Endothelial cell of umbilical vein (primary cell): ENCODE results near the gene SLC10A7. TPM values are rescaled to one million over a fixed set of nuclear protein-coding genes. Genes with fewer than 3 reads are reported as not detected.

Source experiments
- BruUV-seq: library from RNA; stranded (reverse); fragments of 400-500 nt; replicated peaks from 2 replicates; lab custom pipeline; 2021; lab: Mats Ljungman, UMichigan
- CTCF ChIA-PET: fragments of 300-600, 350-600 bp; sonication (Branson Sonifier 250); formaldehyde crosslinking; loops from one replicate; lab custom pipeline; 2021; ENCODE audit warnings: antibody characterized with exemption, inconsistent platforms; lab: Charles Lee
- POLR2A ChIA-PET: fragments of 300-600, 350-600 bp; sonication (Branson Sonifier 250); formaldehyde crosslinking; loops from one replicate; lab custom pipeline; 2021; ENCODE audit warnings: antibody characterized with exemption, inconsistent platforms; lab: Charles Lee
- DNase-seq: peaks from one replicate; pipeline ENCODE4 v3.0.0-alpha.2; 2011; ENCODE audit warnings: low read depth, low spot score
- FAIRE-seq: peaks from 2 replicates; lab custom pipeline; 2011; peaks lifted over from hg19 to GRCh38; lab: Jason Lieb, UNC
- H2AFZ ChIP-seq: 2 replicates; pipeline ENCODE4 v1.6.0; 2012; ENCODE audit warnings: low read depth, low read length, control low read depth, inconsistent platforms
- H3K27ac ChIP-seq: 2 replicates; pipeline ENCODE4 v1.5.1; 2011; ENCODE audit warnings: low read depth, mild to moderate bottlenecking, control low read depth, low read length, moderate library complexity; ENCODE audit not compliant: insufficient read depth
- H3K27me3 ChIP-seq, 2 experiments: 2 replicates each; pipeline versions ENCODE4 v1.6.0 to v1.6.1; 2011; ENCODE audit warnings: low read length in 2 of 2, mixed read lengths in 1 of 2; ENCODE audit not compliant: control insufficient read depth in 2 of 2, insufficient read depth in 2 of 2
- H3K36me3 ChIP-seq, 2 experiments: 2 replicates in 1 of 2; 3 replicates in 1 of 2; pipeline ENCODE4 v1.5.1; 2011; ENCODE audit warnings: low read length in 2 of 2, mild to moderate bottlenecking in 1 of 2, moderate library complexity in 1 of 2; ENCODE audit not compliant: control insufficient read depth in 2 of 2, insufficient read depth in 2 of 2; ENCODE audit errors: extremely low read depth in 1 of 2
- H3K4me1 ChIP-seq: 3 replicates; pipeline ENCODE4 v1.5.1; 2011; ENCODE audit warnings: mild to moderate bottlenecking, low read length; ENCODE audit not compliant: control insufficient read depth, insufficient read depth; ENCODE audit errors: extremely low read depth
- H3K4me2 ChIP-seq: 2 replicates; pipeline ENCODE4 v1.6.1; 2011; ENCODE audit warnings: low read length, control low read depth, mixed read lengths; ENCODE audit not compliant: insufficient read depth
- H3K4me3 ChIP-seq, 3 experiments: fragments of 200-600 bp in 1 of 3; sonication (generic), shearing (Covaris generic) in 1 of 3; replicated peaks in 1 of 3; 2 replicates each; pipeline ENCODE4 v1.5.1; 2011 to 2016; ENCODE audit warnings: control low read depth in 3 of 3, low read length in 3 of 3, mild to moderate bottlenecking in 2 of 3, inconsistent platforms in 1 of 3, low read depth in 1 of 3, moderate library complexity in 1 of 3; ENCODE audit not compliant: insufficient read depth in 1 of 3
- H3K79me2 ChIP-seq: 2 replicates; pipeline ENCODE4 v1.6.0; 2012; ENCODE audit warnings: low read length, inconsistent platforms; ENCODE audit not compliant: control insufficient read depth, insufficient read depth
- H3K9ac ChIP-seq: replicated peaks from 2 replicates; pipeline ENCODE3; 2011; ENCODE audit warnings: low read length, control low read depth; ENCODE audit not compliant: insufficient read depth; ENCODE audit errors: extremely low read depth
- H3K9me1 ChIP-seq: replicated peaks from 3 replicates; pipeline ENCODE4 v1.6.0; 2011; ENCODE audit warnings: mild to moderate bottlenecking, low read length; ENCODE audit not compliant: control insufficient read depth, insufficient read depth; ENCODE audit errors: extremely low read depth
- H3K9me3 ChIP-seq: replicated peaks from 2 replicates; pipeline ENCODE4 v1.5.1; 2012; ENCODE audit warnings: low read length, inconsistent platforms; ENCODE audit not compliant: control insufficient read depth, insufficient read depth
- H4K20me1 ChIP-seq: replicated peaks from 2 replicates; pipeline ENCODE3; 2011; ENCODE audit warnings: mild to moderate bottlenecking, low read length; ENCODE audit not compliant: control insufficient read depth, insufficient read depth; ENCODE audit errors: extremely low read depth
- FOS ChIP-seq: IDR thresholded peaks from 2 replicates; pipeline ENCODE4 v1.6.1; 2011; ENCODE audit warnings: mild to moderate bottlenecking, low read length, moderate library complexity, borderline replicate concordance; ENCODE audit not compliant: insufficient read depth
- GATA2 ChIP-seq: IDR thresholded peaks from 2 replicates; pipeline ENCODE4 v1.7.0; 2011; ENCODE audit warnings: low read depth, mild to moderate bottlenecking, moderate library complexity, mixed read lengths, low read length; ENCODE audit not compliant: insufficient read length, insufficient read depth
- MAX ChIP-seq: IDR thresholded peaks from 2 replicates; pipeline ENCODE4 v1.6.1; 2011; ENCODE audit not compliant: insufficient read depth, insufficient read length
- dilution Hi-C: fragments of 300-500 bp; cut with MboI; formaldehyde crosslinking; loops from one replicate; pipeline ENCODE4 v1.15.0; 2019; ENCODE audit warnings: low sequenced_read_pairs; ENCODE audit not compliant: extremely low pct_ligation_motif_present
- intact Hi-C: fragments of 100-400 bp; cut with micrococcal nuclease; formaldehyde crosslinking; loops from one replicate; pipeline ENCODE4 v1.10.0; 2022
- polyA plus RNA-seq, 4 experiments: library from polyadenylated mRNA; depleted of rRNA in 3 of 4; stranded (reverse) in 3 of 4; unstranded in 1 of 4; fragments of >200 nt; gene quantifications; 2 replicates each; pipeline versions ENCODE4 v1.2.1 to v1.2.3, GENCODE V29; 2011 to 2012; ENCODE audit warnings: missing spikeins in 1 of 4
- total RNA-seq: library from RNA; stranded (reverse); gene quantifications from 2 replicates; pipeline ENCODE4 v1.2.3, GENCODE V29; 2021
- TF ChIP-seq, protein P1 (sequence below), 2 donors: IDR thresholded peaks; 1 replicate in 1 of 2; 2 replicates in 1 of 2; pipeline ENCODE4 v1.5.1; 2011; ENCODE audit warnings: low read length in 2 of 2, mild to moderate bottlenecking in 2 of 2, moderate library complexity in 2 of 2, control low read depth in 1 of 2, inconsistent platforms in 1 of 2, low read depth in 1 of 2; ENCODE audit not compliant: insufficient read depth in 1 of 2; ENCODE audit errors: extremely low read depth in 1 of 2

Gene SLC10A7
- total and polyA plus RNA-seq, 2 donors (not counting 3 experiments of a cell fraction or from before 2014, with no cell fraction given), result 13.6 to 20.4 TPM

GRCh38 chr4:146343199-146343598, 178.5 kb downstream of the SLC10A7 start:
- ChIA-PET CTCF (interaction anchor here (0.6 to 4.1 kb wide), 66 partner anchors 14 to 754 kb away, joined by 3 to 56 read pairs (median 4); partner anchors contain the start of genes POU4F2 and SLC10A7), POLR2A (no interaction called here)
- Histone ChIP-seq H3K4me1 (peaks cover 5% of the 10 kb centered on the region), H3K79me2 (no peaks in the 10 kb centered on the region), H3K9me1 (no peaks in the 10 kb centered on the region), H4K20me1 (no peaks in the 10 kb centered on the region), H3K27ac (no peak overlapping the region), H3K36me3 (no peaks in the 10 kb centered on the region), H3K4me3 (no peak overlapping the region), H3K9ac (no peak overlapping the region), H3K9me3 (no peaks in the 10 kb centered on the region), H3K27me3 (no peaks in the 10 kb centered on the region), H3K4me2 (no peak overlapping the region), H2AFZ (no peak overlapping the region)
- intact Hi-C loops (loop anchor here (2.0 to 10.0 kb wide), 5 partner anchors 294 to 754 kb away; partner anchors contain the start of gene POU4F2), dilution Hi-C loops (no loop called here)
- TF ChIP-seq FOS (no peak), GATA2 (peak; percentile 38)
- FAIRE-seq (no peak), DNase-seq (peak; percentile 26)
- no TSS peak for BruUV-seq

DNA sequence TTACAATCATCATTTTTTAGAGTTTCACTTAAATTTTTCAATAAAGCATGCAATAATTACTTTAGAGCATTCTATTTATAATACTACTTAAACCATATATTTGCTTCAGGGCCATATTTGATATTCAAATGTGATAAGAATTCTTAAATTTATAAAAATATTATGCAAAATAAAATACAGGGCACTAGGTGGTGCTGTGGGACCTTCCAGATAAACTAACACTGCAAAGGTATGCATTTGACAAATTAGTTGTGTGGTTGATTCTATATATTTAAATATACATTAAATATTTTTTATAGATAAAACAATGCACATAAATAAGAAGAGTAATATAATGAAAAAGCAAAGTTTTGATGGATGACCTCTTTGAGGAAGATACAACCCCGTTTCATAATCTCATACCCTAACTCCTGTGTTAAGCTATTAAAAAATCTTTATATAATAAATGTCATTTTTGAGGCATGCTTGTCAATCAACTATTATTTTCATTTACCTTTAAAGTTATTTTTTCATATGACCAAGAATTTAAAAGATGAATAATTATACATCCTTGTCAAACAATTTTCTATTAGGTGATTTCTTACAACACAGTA, 179.0 kb downstream of the SLC10A7 start:
- peak; percentile 70 for DNase-seq

More for the DNA sequence above, 179.0 kb downstream of the SLC10A7 start:
- H3K4me2 ChIP-seq, result no peak overlapping the region
- H3K79me2 ChIP-seq, result no peaks in the 10 kb centered on the region
- CTCF ChIA-PET, result interaction anchor here (0.6 to 4.1 kb wide), 63 partner anchors 14 to 754 kb away, joined by 3 to 56 read pairs (median 4); partner anchors contain the start of genes POU4F2 and SLC10A7
- H3K36me3 ChIP-seq, result no peaks in the 10 kb centered on the region
- no peak overlapping the region for H3K27ac ChIP-seq
- H3K4me3 ChIP-seq, result no peak overlapping the region
- peaks cover 5% of the 10 kb centered on the region for H3K4me1 ChIP-seq
- no peaks in the 10 kb centered on the region for H4K20me1 ChIP-seq
- dilution Hi-C loops (no loop called here), intact Hi-C loops (loop anchor here (1.0 to 10.0 kb wide), 7 partner anchors 179 to 754 kb away; partner anchors contain the start of genes POU4F2 and SLC10A7)
- no peaks in the 10 kb centered on the region for H3K27me3 ChIP-seq
- no TSS peak for BruUV-seq
- POLR2A ChIA-PET, result no interaction called here
- no peaks in the 10 kb centered on the region for H3K9me3 ChIP-seq
- H2AFZ ChIP-seq, result no peak overlapping the region
- TF ChIP-seq, protein P1, sequence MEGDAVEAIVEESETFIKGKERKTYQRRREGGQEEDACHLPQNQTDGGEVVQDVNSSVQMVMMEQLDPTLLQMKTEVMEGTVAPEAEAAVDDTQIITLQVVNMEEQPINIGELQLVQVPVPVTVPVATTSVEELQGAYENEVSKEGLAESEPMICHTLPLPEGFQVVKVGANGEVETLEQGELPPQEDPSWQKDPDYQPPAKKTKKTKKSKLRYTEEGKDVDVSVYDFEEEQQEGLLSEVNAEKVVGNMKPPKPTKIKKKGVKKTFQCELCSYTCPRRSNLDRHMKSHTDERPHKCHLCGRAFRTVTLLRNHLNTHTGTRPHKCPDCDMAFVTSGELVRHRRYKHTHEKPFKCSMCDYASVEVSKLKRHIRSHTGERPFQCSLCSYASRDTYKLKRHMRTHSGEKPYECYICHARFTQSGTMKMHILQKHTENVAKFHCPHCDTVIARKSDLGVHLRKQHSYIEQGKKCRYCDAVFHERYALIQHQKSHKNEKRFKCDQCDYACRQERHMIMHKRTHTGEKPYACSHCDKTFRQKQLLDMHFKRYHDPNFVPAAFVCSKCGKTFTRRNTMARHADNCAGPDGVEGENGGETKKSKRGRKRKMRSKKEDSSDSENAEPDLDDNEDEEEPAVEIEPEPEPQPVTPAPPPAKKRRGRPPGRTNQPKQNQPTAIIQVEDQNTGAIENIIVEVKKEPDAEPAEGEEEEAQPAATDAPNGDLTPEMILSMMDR (IDR thresholded peaks at IDR 0.05; ENCODE audit: extremely low read depth in 1 of 2, insufficient read depth in 1 of 2, low read depth in 1 of 2, low read length in 2 of 2), result peak in 1 of 2 donors; percentile 19
- TF ChIP-seq MAX, result no peak
- H3K9ac ChIP-seq, result no peak overlapping the region
- no peak for FAIRE-seq
- no peaks in the 10 kb centered on the region for H3K9me1 ChIP-seq
